Trophoblast cell (in vitro differentiated cells and primary cell): ENCODE measurements around the gene ATP6V1B1.

Experiments used
- DNase-seq, 2 donors: peaks; one replicate each; pipeline ENCODE4 v3.0.0-alpha.2; 2016
- H2AFZ ChIP-seq: 2 replicates; pipeline ENCODE4 v1.6.1; 2013; ENCODE audit warnings: low read length, moderate library complexity, mild to moderate bottlenecking; ENCODE audit not compliant: insufficient read depth, poor library complexity
- H2AK5ac ChIP-seq: 2 replicates; pipeline ENCODE4 v1.6.1; 2013; ENCODE audit warnings: mild to moderate bottlenecking, low read length
- H2BK120ac ChIP-seq: 2 replicates; pipeline ENCODE4 v1.6.1; 2013; ENCODE audit warnings: low read length, mild to moderate bottlenecking, moderate library complexity; ENCODE audit not compliant: insufficient read depth, poor library complexity
- H2BK12ac ChIP-seq: 2 replicates; pipeline ENCODE4 v1.6.1; 2013; ENCODE audit warnings: mild to moderate bottlenecking, low read length, moderate library complexity
- H2BK5ac ChIP-seq: 2 replicates; pipeline ENCODE4 v1.6.1; 2013; ENCODE audit warnings: low read length, low read depth, moderate library complexity, mild to moderate bottlenecking; ENCODE audit not compliant: poor library complexity
- H3K14ac ChIP-seq: 2 replicates; pipeline ENCODE4 v1.6.1; 2013; ENCODE audit warnings: mild to moderate bottlenecking, low read length
- H3K18ac ChIP-seq: 2 replicates; pipeline ENCODE4 v1.6.1; 2013; ENCODE audit warnings: mild to moderate bottlenecking, low read length
- H3K23ac ChIP-seq: 2 replicates; pipeline ENCODE4 v1.6.1; 2013; ENCODE audit warnings: low read length
- H3K27ac ChIP-seq: 2 replicates; pipeline ENCODE4 v1.5.1; 2013; ENCODE audit warnings: low read depth, mild to moderate bottlenecking, inconsistent platforms, low read length, moderate library complexity
- H3K27me3 ChIP-seq: 2 replicates; pipeline ENCODE4 v1.6.1; 2013; ENCODE audit warnings: inconsistent platforms, mild to moderate bottlenecking, low read length, moderate library complexity; ENCODE audit not compliant: insufficient read depth
- H3K36me3 ChIP-seq, 2 experiments: 1 replicate in 1 of 2; 2 replicates in 1 of 2; pipeline ENCODE4 v1.6.1; 2013; ENCODE audit warnings: low read length in 2 of 2, mild to moderate bottlenecking in 2 of 2, moderate library complexity in 1 of 2; ENCODE audit not compliant: insufficient read depth in 2 of 2, control insufficient read depth in 1 of 2
- H3K4ac ChIP-seq: 2 replicates; pipeline ENCODE4 v1.6.1; 2013; ENCODE audit warnings: low read depth, mild to moderate bottlenecking, low read length, moderate library complexity
- H3K4me1 ChIP-seq, 2 experiments: 1 replicate in 1 of 2; 2 replicates in 1 of 2; pipeline ENCODE4 v1.6.1; 2013; ENCODE audit warnings: low read length in 2 of 2, mild to moderate bottlenecking in 2 of 2, moderate library complexity in 1 of 2; ENCODE audit not compliant: insufficient read depth in 2 of 2, control insufficient read depth in 1 of 2
- H3K4me2 ChIP-seq: 2 replicates; pipeline ENCODE4 v1.6.1; 2013; ENCODE audit warnings: inconsistent platforms, mild to moderate bottlenecking, low read length, moderate library complexity
- H3K4me3 ChIP-seq: 2 replicates; pipeline ENCODE4 v1.5.1; 2013; ENCODE audit warnings: mild to moderate bottlenecking, low read depth, low read length, inconsistent platforms
- H3K79me1 ChIP-seq: one replicate; pipeline ENCODE4 v1.6.1; 2013; ENCODE audit warnings: low read length
- H3K79me2 ChIP-seq: 2 replicates; pipeline ENCODE4 v1.6.1; 2013; ENCODE audit warnings: low read length, mild to moderate bottlenecking; ENCODE audit not compliant: control insufficient read depth, insufficient read depth, poor library complexity
- H3K9ac ChIP-seq: 2 replicates; pipeline ENCODE4 v1.6.1; 2013; ENCODE audit warnings: mild to moderate bottlenecking, low read length
- H3K9me3 ChIP-seq: 2 replicates; pipeline ENCODE4 v1.6.1; 2013; ENCODE audit warnings: low read depth, mild to moderate bottlenecking, control low read depth, inconsistent platforms, low read length; ENCODE audit not compliant: insufficient read depth
- H4K12ac ChIP-seq: 2 replicates; pipeline ENCODE4 v1.6.1; 2013; ENCODE audit warnings: low read depth, mild to moderate bottlenecking, low read length, moderate library complexity
- H4K8ac ChIP-seq: 2 replicates; pipeline ENCODE4 v1.6.1; 2013; ENCODE audit warnings: low read depth, mild to moderate bottlenecking, low read length, moderate library complexity
- H4K91ac ChIP-seq: one replicate; pipeline ENCODE4 v1.6.1; 2013; ENCODE audit warnings: low read depth, mild to moderate bottlenecking, low read length, moderate library complexity
- WGBS: extraction: QIAGEN DNeasy Blood & Tissue Kit; methylation state at CpG from one replicate; pipeline ENCODE4 v1.1.7; 2013; ENCODE audit warnings: missing lambda C conversion rate; ENCODE audit not compliant: insufficient read length, insufficient coverage; ENCODE audit errors: extremely low coverage; 5-methylcytosine and 5-hydroxymethylcytosine counted together

ATP6V1B1 gene

GRCh38 chr2:70895249-70895648, 40.5 kb upstream of the ATP6V1B1 start:
- H3K27ac ChIP-seq, result no peak overlapping the region
- no peak overlapping the region for H3K4me2 ChIP-seq
- H4K12ac ChIP-seq, result no peak overlapping the region

GRCh38 chr2:70895998-70896764, 39.5 kb upstream of the ATP6V1B1 start:
- Histone ChIP-seq H3K27ac (no peak overlapping the region), H4K91ac (no peak overlapping the region), H4K12ac (no peak overlapping the region), H3K4me1 (peaks cover 6 to 7% of the 10 kb centered on the region in 2 experiments), H3K36me3 (no peaks in the 10 kb centered on the region), H3K14ac (no peak overlapping the region), H3K9me3 (peaks cover 10% of the 10 kb centered on the region), H2AK5ac (no peak overlapping the region), H3K27me3 (peaks cover 91% of the 10 kb centered on the region), H2BK12ac (no peak overlapping the region), H3K79me2 (no peaks in the 10 kb centered on the region), H3K23ac (no peak overlapping the region), H3K9ac (no peak overlapping the region), H2BK5ac (no peak overlapping the region), H3K4ac (no peak overlapping the region), H3K79me1 (no peaks in the 10 kb centered on the region), H4K8ac (no peak overlapping the region), H3K4me2 (no peak overlapping the region), H2AFZ (no peak overlapping the region), H2BK120ac (no peak overlapping the region), H3K4me3 (no peak overlapping the region), H3K18ac (no peak overlapping the region)
- DNase-seq, result no peak
- no CpG with 5 or more reads among the region's 25 CpGs for WGBS

More at GRCh38 chr2:70895249-70895648, 40.5 kb upstream of the ATP6V1B1 start:
- Histone ChIP-seq H2AK5ac (no peak overlapping the region), H3K18ac (no peak overlapping the region), H3K36me3 (no peaks in the 10 kb centered on the region), H3K4ac (no peak overlapping the region), H2BK120ac (no peak overlapping the region), H3K4me3 (no peak overlapping the region), H3K4me1 (no peaks in the 10 kb centered on the region), H3K9me3 (peaks cover 10% of the 10 kb centered on the region), H3K9ac (no peak overlapping the region), H3K27me3 (peaks cover 92% of the 10 kb centered on the region), H2AFZ (no peak overlapping the region), H4K8ac (no peak overlapping the region), H3K14ac (no peak overlapping the region), H2BK12ac (no peak overlapping the region), H3K23ac (no peak overlapping the region), H3K79me1 (no peaks in the 10 kb centered on the region), H3K79me2 (no peaks in the 10 kb centered on the region), H4K91ac (no peak overlapping the region), H2BK5ac (no peak overlapping the region)
- no peak for DNase-seq
- no CpG with 5 or more reads among the region's 3 CpGs for WGBS

- Histone ChIP-seq H3K9ac (no peak overlapping the region), H3K36me3 (no peaks in the 10 kb centered on the region), H4K91ac (no peak overlapping the region), H3K4me1 (peaks cover 11 to 12% of the 10 kb centered on the region in 2 experiments), H3K9me3 (peaks cover 10% of the 10 kb centered on the region), H3K18ac (no peak overlapping the region), H3K27me3 (peaks cover 92% of the 10 kb centered on the region), H4K8ac (no peak overlapping the region), H2BK12ac (no peak overlapping the region), H3K79me1 (no peaks in the 10 kb centered on the region), H3K14ac (no peak overlapping the region), H2AFZ (no peak overlapping the region), H2BK5ac (no peak overlapping the region), H3K23ac (no peak overlapping the region), H4K12ac (no peak overlapping the region), H2BK120ac (no peak overlapping the region), H3K4me3 (no peak overlapping the region), H3K27ac (no peak overlapping the region), H2AK5ac (no peak overlapping the region), H3K79me2 (no peaks in the 10 kb centered on the region), H3K4ac (no peak overlapping the region), H3K4me2 (no peak overlapping the region)
- no peak for DNase-seq
- whole genome bisulfite sequencing, result no CpG with 5 or more reads among the region's 16 CpGs
These were observed 38.9 kb upstream of the ATP6V1B1 start for GRCh38 chr2:70896765-70897202.

- H3K4me2 ChIP-seq, result no peak overlapping the region
- peaks cover 10% of the 10 kb centered on the region for H3K9me3 ChIP-seq
- H2AK5ac ChIP-seq, result no peak overlapping the region
- H3K36me3 ChIP-seq, result no peaks in the 10 kb centered on the region
- no peak overlapping the region for H2AFZ ChIP-seq
- no peak overlapping the region for H2BK120ac ChIP-seq
- H3K23ac ChIP-seq, result no peak overlapping the region
- no peak overlapping the region for H3K14ac ChIP-seq
- peaks cover 93% of the 10 kb centered on the region for H3K27me3 ChIP-seq
- H3K27ac ChIP-seq, result no peak overlapping the region
- no peak overlapping the region for H4K12ac ChIP-seq
- no peak overlapping the region for H2BK5ac ChIP-seq
- no peak for DNase-seq
- no peak overlapping the region for H4K8ac ChIP-seq
- no peak overlapping the region for H3K4me3 ChIP-seq
- H4K91ac ChIP-seq, result no peak overlapping the region
- peaks cover 11 to 12% of the 10 kb centered on the region in 2 experiments for H3K4me1 ChIP-seq
- H3K79me1 ChIP-seq, result no peaks in the 10 kb centered on the region
- no peak overlapping the region for H3K9ac ChIP-seq
- no CpG with 5 or more reads among the region's 35 CpGs for WGBS
- H3K18ac ChIP-seq, result no peak overlapping the region
- H2BK12ac ChIP-seq, result no peak overlapping the region
- H3K4ac ChIP-seq, result no peak overlapping the region
- H3K79me2 ChIP-seq, result no peaks in the 10 kb centered on the region
These were observed 38.3 kb upstream of the ATP6V1B1 start for GRCh38 chr2:70897203-70897976.
